Suprapubic skin (tissue), 4 donors: Measurements from ENCODE around the gene EMSY. TPM values are rescaled to one million over a fixed set of nuclear protein-coding genes. Genes with fewer than 3 reads are reported as not detected.

Experiments used
- DNase-seq, 2 donors: peaks; one replicate each; pipeline ENCODE4 v3.0.0-alpha.2; 2019; ENCODE audit warnings: low spot score in 2 of 2
- H3K27ac ChIP-seq: fragments of 200-600 bp; sonication (generic); one replicate; pipeline ENCODE4 v1.5.1; 2019
- H3K27me3 ChIP-seq: fragments of 200-600 bp; sonication (generic); one replicate; pipeline ENCODE4 v1.5.1; 2019
- H3K36me3 ChIP-seq: fragments of 200-600 bp; sonication (generic); one replicate; pipeline ENCODE4 v1.5.1; 2019
- H3K4me1 ChIP-seq: fragments of 200-600 bp; sonication (generic); one replicate; pipeline ENCODE4 v1.5.1; 2019
- H3K4me3 ChIP-seq: fragments of 200-600 bp; sonication (generic); one replicate; pipeline ENCODE4 v1.5.1; 2019; ENCODE audit warnings: mild to moderate bottlenecking
- H3K9me3 ChIP-seq: fragments of 200-600 bp; sonication (generic); one replicate; pipeline ENCODE4 v1.5.1; 2019
- CTCF ChIP-seq, 2 donors: fragments of 200-600 bp in 1 of 2; fragments of 450-650 bp in 1 of 2; sonication (generic) in 1 of 2; IDR thresholded peaks; one replicate each; pipeline ENCODE4 v1.5.1; 2016 to 2019; ENCODE audit warnings: antibody characterized with exemption in 2 of 2, mild to moderate bottlenecking in 1 of 2, moderate library complexity in 1 of 2
- EP300 ChIP-seq: sonication (generic); formaldehyde crosslinking; IDR thresholded peaks from one replicate; pipeline ENCODE4 v1.6.1; 2017; ENCODE audit warnings: antibody characterized with exemption
- POLR2A ChIP-seq, 2 donors: fragments of 450-650 bp; IDR thresholded peaks; one replicate each; pipeline ENCODE4 v1.6.1; 2017; ENCODE audit warnings: antibody characterized with exemption in 2 of 2, mild to moderate bottlenecking in 2 of 2, moderate library complexity in 2 of 2
- POLR2AphosphoS5 ChIP-seq, 3 donors: sonication (generic); formaldehyde crosslinking; IDR thresholded peaks; one replicate each; pipeline ENCODE4 v1.6.1; 2017; ENCODE audit warnings: antibody characterized with exemption in 3 of 3
- WGBS: methylation state at CpG from one replicate; pipeline ENCODE4 v1.1.5; 2018; 5-methylcytosine and 5-hydroxymethylcytosine counted together
- total RNA-seq, 4 donors: library from RNA; depleted of rRNA; stranded (reverse); fragments of >200 nt; gene quantifications; one replicate each; pipeline ENCODE4 v1.1.0, GENCODE V29; 2016

Gene EMSY
- total RNA-seq, 4 donors from 2014 or later = 32.2 to 36.8 (median 33.2) TPM

- Histone ChIP-seq H3K4me3 (no peak overlapping the region), H3K27me3 (no peaks in the 10 kb centered on the region), H3K9me3 (no peaks in the 10 kb centered on the region), H3K4me1 (peaks cover 17% of the 10 kb centered on the region), H3K36me3 (no peaks in the 10 kb centered on the region), H3K27ac (no peak overlapping the region)
- DNase-seq = no peak
- TF ChIP-seq EP300 (no peak), CTCF (IDR thresholded peaks at IDR 0.05) (no peak)
- 45% methylated on average over 5 of the region's 5 CpGs for WGBS
Observed at GRCh38 chr11:76560219-76560618, 115.4 kb downstream of the EMSY start.

GRCh38 chr11:76561245-76561644 lies 116.4 kb downstream of the EMSY start:
- Histone ChIP-seq H3K4me3 (no peak overlapping the region), H3K4me1 (peaks cover 17% of the 10 kb centered on the region), H3K27me3 (no peaks in the 10 kb centered on the region), H3K27ac (no peak overlapping the region), H3K9me3 (no peaks in the 10 kb centered on the region), H3K36me3 (no peaks in the 10 kb centered on the region)
- DNase-seq = no peak
- WGBS = 46% methylated on average over 7 of the region's 8 CpGs
- TF ChIP-seq POLR2A (IDR thresholded peaks at IDR 0.05) (no peak), POLR2AphosphoS5 (IDR thresholded peaks at IDR 0.05) (no peak), EP300 (no peak), CTCF (IDR thresholded peaks at IDR 0.05) (no peak)

GRCh38 chr11:76562541-76562940 lies 117.7 kb downstream of the EMSY start:
- no peaks in the 10 kb centered on the region for H3K9me3 ChIP-seq
- WGBS = 74% methylated on average over 3 of the region's 3 CpGs
- TF ChIP-seq POLR2AphosphoS5 (IDR thresholded peaks at IDR 0.05) (no peak), CTCF (IDR thresholded peaks at IDR 0.05) (no peak), EP300 (no peak)
- no peaks in the 10 kb centered on the region for H3K27me3 ChIP-seq
- H3K4me1 ChIP-seq = peaks cover 17% of the 10 kb centered on the region
- no peaks in the 10 kb centered on the region for H3K36me3 ChIP-seq
- no peak overlapping the region for H3K4me3 ChIP-seq
- no peak overlapping the region for H3K27ac ChIP-seq
- DNase-seq = no peak

GRCh38 chr11:76564364-76564763 lies 119.5 kb downstream of the EMSY start:
- no peak overlapping the region for H3K27ac ChIP-seq
- no peaks in the 10 kb centered on the region for H3K27me3 ChIP-seq
- TF ChIP-seq EP300 = no peak
- no peak for DNase-seq
- no peaks in the 10 kb centered on the region for H3K36me3 ChIP-seq
- peaks cover 14% of the 10 kb centered on the region for H3K4me1 ChIP-seq
- 73% methylated on average over 3 of the region's 3 CpGs for WGBS
- no peak overlapping the region for H3K4me3 ChIP-seq
- no peaks in the 10 kb centered on the region for H3K9me3 ChIP-seq

- 0% methylated on average over 1 of the region's 1 CpG for WGBS
- TF ChIP-seq POLR2AphosphoS5 (IDR thresholded peaks at IDR 0.05) = no peak
- no peak for TF ChIP-seq CTCF (IDR thresholded peaks at IDR 0.05)
- TF ChIP-seq EP300 = no peak
- TF ChIP-seq POLR2A (IDR thresholded peaks at IDR 0.05) = no peak
- H3K36me3 ChIP-seq = no peaks in the 10 kb centered on the region
- no peaks in the 10 kb centered on the region for H3K9me3 ChIP-seq
- no peaks in the 10 kb centered on the region for H3K27me3 ChIP-seq
- no peak overlapping the region for H3K4me3 ChIP-seq
- DNase-seq = no peak
- H3K27ac ChIP-seq = no peak overlapping the region
- H3K4me1 ChIP-seq = no peaks in the 10 kb centered on the region
Observed at GRCh38 chr11:76566811-76567210, 122.0 kb downstream of the EMSY start.

- no peak for DNase-seq
- Histone ChIP-seq H3K27me3 (no peaks in the 10 kb centered on the region), H3K4me3 (no peak overlapping the region), H3K9me3 (no peaks in the 10 kb centered on the region), H3K4me1 (no peaks in the 10 kb centered on the region), H3K27ac (no peak overlapping the region), H3K36me3 (no peaks in the 10 kb centered on the region)
- WGBS = 71% methylated on average over 3 of the region's 3 CpGs
- TF ChIP-seq EP300 (no peak), POLR2AphosphoS5 (IDR thresholded peaks at IDR 0.05) (no peak), CTCF (IDR thresholded peaks at IDR 0.05) (no peak), POLR2A (IDR thresholded peaks at IDR 0.05) (no peak)
Observed at GRCh38 chr11:76567261-76567660, 122.4 kb downstream of the EMSY start.
